Keratinocyte (primary cell): ENCODE measurements around the gene SLC7A11. TPM values are rescaled to one million over a fixed set of nuclear protein-coding genes. Genes with fewer than 3 reads are reported as not detected.

Source experiments
- DNase-seq: peaks from one replicate; pipeline ENCODE4 v3.0.0-alpha.2; 2011; ENCODE audit warnings: low read depth, missing footprints, low spot score
- FAIRE-seq: peaks from 2 replicates; lab custom pipeline; 2011; peaks lifted over from hg19 to GRCh38; lab: Jason Lieb, UNC
- H2AFZ ChIP-seq: 2 replicates; pipeline ENCODE4 v1.6.0; 2012; ENCODE audit warnings: low read length, control low read depth, inconsistent platforms; ENCODE audit not compliant: control insufficient read depth
- H3K27ac ChIP-seq: 2 replicates; pipeline ENCODE4 v1.5.1; 2011; ENCODE audit warnings: low read length; ENCODE audit not compliant: control insufficient read depth, insufficient read depth
- H3K27me3 ChIP-seq: 3 replicates; pipeline ENCODE4 v1.6.0; 2011; ENCODE audit warnings: low read length; ENCODE audit not compliant: control insufficient read depth, insufficient read depth; ENCODE audit errors: extremely low read depth
- H3K36me3 ChIP-seq, 2 experiments: 2 replicates in 1 of 2; 3 replicates in 1 of 2; pipeline ENCODE4 v1.5.1; 2011; ENCODE audit warnings: low read length in 2 of 2, mild to moderate bottlenecking in 1 of 2; ENCODE audit not compliant: control insufficient read depth in 2 of 2, insufficient read depth in 2 of 2; ENCODE audit errors: extremely low read depth in 1 of 2
- H3K4me1 ChIP-seq: 3 replicates; pipeline ENCODE4 v1.5.1; 2011; ENCODE audit warnings: low read length; ENCODE audit not compliant: control insufficient read depth, insufficient read depth; ENCODE audit errors: extremely low read depth
- H3K4me2 ChIP-seq: 3 replicates; pipeline ENCODE4 v1.6.0; 2011; ENCODE audit warnings: low read depth, low read length; ENCODE audit not compliant: control insufficient read depth, insufficient read depth; ENCODE audit errors: extremely low read depth
- H3K4me3 ChIP-seq, 3 experiments: fragments of 200-600 bp in 1 of 3; sonication (generic) in 1 of 3; 2 replicates in 2 of 3; 3 replicates in 1 of 3; pipeline ENCODE4 v1.5.1; 2011 to 2016; ENCODE audit warnings: low read length in 3 of 3, mild to moderate bottlenecking in 3 of 3, control low read depth in 2 of 3, inconsistent platforms in 1 of 3, low read depth in 1 of 3, mixed read lengths in 1 of 3, mixed run types in 1 of 3, moderate library complexity in 1 of 3; ENCODE audit not compliant: control insufficient read depth in 2 of 3, insufficient read depth in 2 of 3; ENCODE audit errors: extremely low read depth in 1 of 3
- H3K79me2 ChIP-seq: 2 replicates; pipeline ENCODE4 v1.6.0; 2012; ENCODE audit warnings: low read length; ENCODE audit not compliant: control insufficient read depth, insufficient read depth
- H3K9ac ChIP-seq: 3 replicates; pipeline ENCODE4 v1.6.0; 2011; ENCODE audit warnings: low read length; ENCODE audit not compliant: control insufficient read depth, insufficient read depth; ENCODE audit errors: extremely low read depth
- H3K9me1 ChIP-seq: 3 replicates; pipeline ENCODE4 v1.6.0; 2011; ENCODE audit warnings: low read length; ENCODE audit not compliant: control insufficient read depth, insufficient read depth; ENCODE audit errors: extremely low read depth
- H3K9me3 ChIP-seq: 2 replicates; pipeline ENCODE4 v1.5.1; 2012; ENCODE audit warnings: low read depth, low read length; ENCODE audit not compliant: control insufficient read depth
- H4K20me1 ChIP-seq: 3 replicates; pipeline ENCODE4 v1.6.0; 2011; ENCODE audit warnings: low read length; ENCODE audit not compliant: control insufficient read depth, insufficient read depth; ENCODE audit errors: extremely low read depth
- EZH2 ChIP-seq: IDR thresholded peaks from one replicate; pipeline ENCODE4 v1.6.1; 2012; ENCODE audit warnings: inconsistent platforms, mild to moderate bottlenecking, low read length, moderate library complexity
- dilution Hi-C: fragments of 300-500 bp; cut with MboI; formaldehyde crosslinking; loops from one replicate; pipeline ENCODE4 v1.7.0; 2020; ENCODE audit warnings: low sequenced_read_pairs; ENCODE audit not compliant: extremely low pct_ligation_motif_present
- polyA plus RNA-seq, 5 experiments: library from polyadenylated mRNA; depleted of rRNA in 3 of 5; stranded (reverse) in 3 of 5; stranded (forward) in 1 of 5; unstranded in 1 of 5; fragments of >200 nt; gene quantifications; 1 replicate in 1 of 5; 2 replicates in 3 of 5; 3 replicates in 1 of 5; pipeline versions ENCODE4 v1.2.1 to v1.2.3, GENCODE V29; 2011 to 2012; ENCODE audit warnings: missing spikeins in 2 of 5, low read depth in 1 of 5, low replicate concordance in 1 of 5
- TF ChIP-seq, protein P1 (sequence below), 3 experiments: IDR thresholded peaks in 1 of 3; conservative IDR thresholded peaks in 1 of 3; optimal IDR thresholded peaks in 1 of 3; 2 replicates in 2 of 3; 3 replicates in 1 of 3; pipeline versions ENCODE3 to v1.5.1; 2011; ENCODE audit warnings: low read length in 3 of 3, mild to moderate bottlenecking in 3 of 3, moderate library complexity in 2 of 3, control low read depth in 1 of 3, inconsistent platforms in 1 of 3; ENCODE audit not compliant: insufficient read depth in 2 of 3; ENCODE audit errors: extremely low read depth in 1 of 3

SLC7A11 gene
- polyA plus RNA-seq, 1 donor (not counting 4 experiments of a cell fraction or from before 2014, with no cell fraction given), result 8.4 TPM

DNA sequence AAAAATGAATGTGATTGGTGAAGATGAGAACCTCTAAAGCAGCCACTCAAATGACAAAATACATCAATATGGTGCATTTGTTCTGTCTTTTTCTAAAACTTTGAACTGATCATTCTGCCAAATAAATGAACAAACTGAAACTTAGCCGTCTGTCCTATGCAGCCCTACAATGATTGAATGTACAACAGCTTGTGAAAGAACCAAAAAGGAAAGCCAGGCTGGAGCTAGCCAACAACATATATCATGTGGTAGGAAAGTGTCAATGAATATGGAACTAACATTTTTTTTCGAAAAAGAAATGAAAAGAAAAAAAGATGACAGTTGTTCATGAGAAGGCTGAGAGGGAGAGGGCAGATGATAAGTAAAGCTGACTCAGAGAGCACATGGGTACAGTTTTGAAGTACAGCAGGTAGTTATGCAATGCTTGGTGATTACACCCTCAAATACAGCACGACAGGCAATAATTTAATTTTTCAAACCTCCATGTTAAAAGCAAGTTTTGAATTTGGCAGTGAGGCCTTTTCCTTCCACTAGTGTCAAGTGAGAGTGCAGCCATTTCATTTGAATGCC lies 21.2 kb upstream of the SLC7A11 start:
- Histone ChIP-seq H3K27ac (peak overlapping the region; percentile 47), H3K9me1 (no peaks in the 10 kb centered on the region), H4K20me1 (no peaks in the 10 kb centered on the region), H3K4me1 (peaks cover 29% of the 10 kb centered on the region), H3K36me3 (no peaks in the 10 kb centered on the region), H3K9me3 (no peaks in the 10 kb centered on the region), H2AFZ (peak overlapping the region; percentile 17), H3K9ac (no peak overlapping the region), H3K79me2 (no peaks in the 10 kb centered on the region), H3K27me3 (no peaks in the 10 kb centered on the region), H3K4me2 (peak overlapping the region; percentile 34), H3K4me3 (no peak overlapping the region)
- no peak for DNase-seq
- TF ChIP-seq EZH2, result no peak
- TF ChIP-seq, protein P1, sequence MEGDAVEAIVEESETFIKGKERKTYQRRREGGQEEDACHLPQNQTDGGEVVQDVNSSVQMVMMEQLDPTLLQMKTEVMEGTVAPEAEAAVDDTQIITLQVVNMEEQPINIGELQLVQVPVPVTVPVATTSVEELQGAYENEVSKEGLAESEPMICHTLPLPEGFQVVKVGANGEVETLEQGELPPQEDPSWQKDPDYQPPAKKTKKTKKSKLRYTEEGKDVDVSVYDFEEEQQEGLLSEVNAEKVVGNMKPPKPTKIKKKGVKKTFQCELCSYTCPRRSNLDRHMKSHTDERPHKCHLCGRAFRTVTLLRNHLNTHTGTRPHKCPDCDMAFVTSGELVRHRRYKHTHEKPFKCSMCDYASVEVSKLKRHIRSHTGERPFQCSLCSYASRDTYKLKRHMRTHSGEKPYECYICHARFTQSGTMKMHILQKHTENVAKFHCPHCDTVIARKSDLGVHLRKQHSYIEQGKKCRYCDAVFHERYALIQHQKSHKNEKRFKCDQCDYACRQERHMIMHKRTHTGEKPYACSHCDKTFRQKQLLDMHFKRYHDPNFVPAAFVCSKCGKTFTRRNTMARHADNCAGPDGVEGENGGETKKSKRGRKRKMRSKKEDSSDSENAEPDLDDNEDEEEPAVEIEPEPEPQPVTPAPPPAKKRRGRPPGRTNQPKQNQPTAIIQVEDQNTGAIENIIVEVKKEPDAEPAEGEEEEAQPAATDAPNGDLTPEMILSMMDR (optimal IDR thresholded peaks at IDR 0.05 in 1 of 3, IDR thresholded peaks at IDR 0.05 in 1 of 3, conservative IDR thresholded peaks at IDR 0.05 in 1 of 3; ENCODE audit: extremely low read depth in 1 of 3, insufficient read depth in 2 of 3, low read length in 3 of 3), result no peak
- dilution Hi-C loops, result no loop called here
- FAIRE-seq, result peak; percentile 98

DNA sequence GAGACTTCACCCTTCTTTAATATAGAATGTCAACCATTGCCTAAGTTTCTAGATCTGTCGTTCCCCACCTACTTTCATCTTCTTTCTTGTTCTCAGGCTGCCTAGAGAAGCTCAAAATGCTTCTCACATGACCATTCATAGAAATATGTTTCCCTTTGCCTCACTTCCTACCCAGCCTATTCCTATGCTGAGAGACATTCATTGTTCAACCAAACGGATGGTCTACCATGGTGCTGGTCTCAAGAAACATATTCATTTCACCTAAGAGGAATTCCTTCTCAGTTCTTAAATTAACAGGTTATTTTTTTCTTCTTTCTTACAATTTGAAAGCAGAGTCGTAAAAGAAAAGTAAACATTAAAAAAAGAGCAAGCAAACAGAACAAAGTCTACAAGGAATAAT lies 20.3 kb upstream of the SLC7A11 start:
- dilution Hi-C loops, result no loop called here
- Histone ChIP-seq H3K27me3 (no peaks in the 10 kb centered on the region), H3K9me1 (no peaks in the 10 kb centered on the region), H3K27ac (no peak overlapping the region), H3K4me2 (no peak overlapping the region), H3K4me3 (no peak overlapping the region), H2AFZ (no peak overlapping the region), H3K79me2 (no peaks in the 10 kb centered on the region), H4K20me1 (no peaks in the 10 kb centered on the region), H3K9me3 (no peaks in the 10 kb centered on the region), H3K9ac (no peak overlapping the region), H3K36me3 (no peaks in the 10 kb centered on the region), H3K4me1 (peaks cover 29% of the 10 kb centered on the region)
- TF ChIP-seq EZH2, result no peak
- FAIRE-seq (no peak), DNase-seq (no peak)

DNA sequence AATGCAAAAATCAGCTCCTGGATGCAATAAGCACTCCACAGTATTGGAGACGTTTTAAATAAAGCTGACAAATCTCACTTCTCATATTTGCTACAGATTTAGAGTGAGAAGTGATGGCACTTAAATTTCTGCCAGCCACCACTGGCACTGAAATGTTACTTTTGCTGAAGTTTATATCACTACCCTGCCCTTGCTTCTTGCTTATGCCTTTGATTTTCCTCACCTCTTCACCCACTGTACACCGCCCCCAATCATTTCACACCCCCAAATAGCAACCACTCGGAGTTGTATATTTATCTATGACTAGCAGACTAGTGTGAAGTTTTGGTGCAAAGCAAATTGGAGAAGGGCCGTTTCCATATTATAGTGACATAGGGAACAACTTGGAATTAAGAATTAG lies 19.9 kb upstream of the SLC7A11 start:
- Histone ChIP-seq H3K4me2 (no peak overlapping the region), H3K4me1 (peaks cover 29% of the 10 kb centered on the region), H3K36me3 (no peaks in the 10 kb centered on the region), H3K9me1 (no peaks in the 10 kb centered on the region), H3K79me2 (no peaks in the 10 kb centered on the region), H3K4me3 (no peak overlapping the region), H2AFZ (no peak overlapping the region), H3K9me3 (no peaks in the 10 kb centered on the region), H3K27me3 (no peaks in the 10 kb centered on the region), H4K20me1 (no peaks in the 10 kb centered on the region), H3K9ac (no peak overlapping the region), H3K27ac (no peak overlapping the region)
- TF ChIP-seq EZH2, result no peak
- TF ChIP-seq, protein P1 (optimal IDR thresholded peaks at IDR 0.05 in 1 of 3, IDR thresholded peaks at IDR 0.05 in 1 of 3, conservative IDR thresholded peaks at IDR 0.05 in 1 of 3; ENCODE audit: extremely low read depth in 1 of 3, insufficient read depth in 2 of 3, low read length in 3 of 3), result no peak
- DNase-seq, result no peak
- FAIRE-seq, result no peak
- dilution Hi-C loops, result no loop called here
